MM.1S (cell line): ENCODE measurements around the gene IL17D.

Experiments
- EZH2 ChIP-seq: fragments of 300-600 bp; sonication (generic); optimal IDR thresholded peaks from 2 replicates; pipeline ENCODE3; 2017; ENCODE audit warnings: low read depth, mild to moderate bottlenecking, antibody characterized with exemption, low read length, mixed read lengths
- EZH2phosphoT487 ChIP-seq: fragments of 300-600 bp; sonication (generic); IDR thresholded peaks from 2 replicates; pipeline ENCODE4 v1.6.1; 2018; ENCODE audit warnings: antibody characterized with exemption, low read length
- TF ChIP-seq, protein P1 (sequence below): fragments of 300-600 bp; sonication (generic); IDR thresholded peaks from 2 replicates; pipeline ENCODE4 v1.5.1; 2016; ENCODE audit warnings: antibody characterized with exemption, low read length, mixed read lengths

DNA sequence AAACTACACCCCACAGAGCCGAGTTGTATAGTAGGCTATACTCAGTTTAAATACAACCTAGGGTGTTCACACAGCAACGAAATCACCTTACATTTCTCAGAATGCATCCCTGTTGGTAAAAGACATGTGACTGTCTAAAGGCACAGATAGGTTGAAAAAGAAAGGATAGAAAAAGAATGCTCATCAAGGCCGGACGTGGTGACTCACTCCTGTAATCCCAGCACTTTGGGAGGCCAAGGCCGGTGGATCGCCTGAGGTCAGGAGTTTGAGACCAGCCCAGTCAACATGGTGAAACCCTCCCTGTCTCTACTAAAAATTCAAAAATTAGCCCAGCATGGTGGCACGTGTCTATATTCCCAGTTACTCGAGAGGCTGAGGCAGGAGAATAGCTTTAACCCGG is 3.8 kb upstream of the IL17D start:
- TF ChIP-seq, protein P1, sequence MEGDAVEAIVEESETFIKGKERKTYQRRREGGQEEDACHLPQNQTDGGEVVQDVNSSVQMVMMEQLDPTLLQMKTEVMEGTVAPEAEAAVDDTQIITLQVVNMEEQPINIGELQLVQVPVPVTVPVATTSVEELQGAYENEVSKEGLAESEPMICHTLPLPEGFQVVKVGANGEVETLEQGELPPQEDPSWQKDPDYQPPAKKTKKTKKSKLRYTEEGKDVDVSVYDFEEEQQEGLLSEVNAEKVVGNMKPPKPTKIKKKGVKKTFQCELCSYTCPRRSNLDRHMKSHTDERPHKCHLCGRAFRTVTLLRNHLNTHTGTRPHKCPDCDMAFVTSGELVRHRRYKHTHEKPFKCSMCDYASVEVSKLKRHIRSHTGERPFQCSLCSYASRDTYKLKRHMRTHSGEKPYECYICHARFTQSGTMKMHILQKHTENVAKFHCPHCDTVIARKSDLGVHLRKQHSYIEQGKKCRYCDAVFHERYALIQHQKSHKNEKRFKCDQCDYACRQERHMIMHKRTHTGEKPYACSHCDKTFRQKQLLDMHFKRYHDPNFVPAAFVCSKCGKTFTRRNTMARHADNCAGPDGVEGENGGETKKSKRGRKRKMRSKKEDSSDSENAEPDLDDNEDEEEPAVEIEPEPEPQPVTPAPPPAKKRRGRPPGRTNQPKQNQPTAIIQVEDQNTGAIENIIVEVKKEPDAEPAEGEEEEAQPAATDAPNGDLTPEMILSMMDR, result no peak
- no peak for TF ChIP-seq EZH2
- TF ChIP-seq EZH2phosphoT487, result no peak
